Smooth muscle cell of the coronary artery (primary cell): ENCODE data around the gene OR52L1. TPM values are rescaled to one million over a fixed set of nuclear protein-coding genes. Genes with fewer than 3 reads are reported as not detected.

Source experiments
- total RNA-seq: library from RNA; depleted of rRNA; stranded (reverse); fragments of >200 nt; gene quantifications from 2 replicates; pipeline ENCODE4 v1.2.3, GENCODE V29; 2014; ENCODE audit warnings: low replicate concordance

Gene OR52L1
- total RNA-seq, result not detected in 2 replicates

DNA sequence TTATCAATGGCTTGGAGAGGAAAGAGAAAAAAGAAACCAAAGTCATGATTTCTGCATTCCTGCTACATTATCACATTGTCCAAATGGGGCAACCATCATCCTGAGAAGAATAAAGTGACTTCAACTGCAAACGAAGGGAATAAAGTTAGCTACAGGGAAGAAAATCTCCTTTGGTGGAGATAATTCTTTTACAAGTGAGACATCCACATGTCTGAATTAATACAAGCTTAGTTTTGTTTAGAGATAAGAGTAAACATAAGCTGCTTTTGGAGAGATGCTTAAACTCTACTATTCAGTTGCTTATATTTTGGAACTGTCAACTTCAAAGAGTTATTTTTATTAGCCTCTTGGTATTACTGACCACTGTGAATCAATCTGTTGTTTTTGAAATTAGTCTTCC lies at the start of gene OR52L1:
Gene OR52L1, minus strand, starts transcription at position 101 of the 400 bp plus-strand sequence. Its CDS starts 55 bp downstream, at position 46.

DNA sequence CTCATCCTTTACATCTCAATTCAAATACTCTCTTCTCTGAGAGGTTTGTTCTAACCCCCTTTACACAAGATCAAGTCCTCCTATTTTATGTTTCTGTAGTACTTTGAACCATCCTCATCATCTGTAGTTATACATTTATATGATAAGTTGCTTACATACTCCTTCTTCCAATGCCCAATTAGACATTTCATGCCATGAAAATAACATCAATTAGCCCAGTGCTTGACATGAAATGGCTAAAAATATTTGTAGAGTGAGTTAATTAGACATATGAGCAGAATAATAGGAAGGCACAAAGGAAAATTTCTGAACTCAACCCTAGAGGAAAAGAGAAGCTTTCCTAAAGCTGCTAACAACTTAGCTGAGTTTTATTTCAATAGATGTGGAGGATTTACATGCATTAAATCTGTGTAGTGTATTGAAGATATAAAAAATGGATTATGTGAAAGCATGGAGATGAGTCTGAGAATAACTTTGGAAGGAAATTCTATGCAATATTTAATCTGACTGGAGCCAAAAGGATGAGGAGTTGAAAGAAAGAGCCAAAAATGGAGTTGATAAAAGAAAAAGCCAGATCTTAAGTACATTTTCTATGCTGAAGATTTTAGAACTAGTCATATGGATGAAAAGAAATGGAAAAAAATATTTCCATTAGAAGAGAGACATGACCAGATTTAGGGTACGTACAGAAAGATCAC lies 44.1 kb upstream of the OR52L1 start, which contains the start of gene OR56A1:
Gene OR56A1, minus strand, starts transcription at position 51 of the 698 bp plus-strand sequence. CDS start 3,066 bp downstream, outside the sequence.

DNA sequence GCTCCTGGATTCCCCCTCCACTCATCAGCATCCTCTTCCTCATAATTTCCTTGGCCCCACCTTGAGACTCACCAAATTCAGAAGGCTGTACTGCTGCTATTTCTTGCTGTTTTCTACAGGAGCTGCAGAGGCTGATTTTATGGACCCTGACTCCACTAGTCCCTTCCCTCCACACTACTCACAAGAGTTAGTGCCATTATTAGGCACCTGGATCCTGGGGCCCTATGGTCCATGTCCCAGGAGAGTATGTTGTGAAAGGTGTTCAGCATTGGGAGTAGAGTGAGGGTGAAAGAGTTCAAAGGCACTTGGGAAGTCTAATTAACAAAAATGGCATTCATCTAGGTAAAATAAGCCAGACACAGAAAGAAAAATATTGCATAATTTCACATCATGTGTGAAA lies 20.1 kb upstream of the OR52L1 start, which contains the start of gene OR56A4:
Gene OR56A4, minus strand, starts transcription at position 101 of the 400 bp plus-strand sequence. CDS start 3,954 bp downstream, outside the sequence.

DNA sequence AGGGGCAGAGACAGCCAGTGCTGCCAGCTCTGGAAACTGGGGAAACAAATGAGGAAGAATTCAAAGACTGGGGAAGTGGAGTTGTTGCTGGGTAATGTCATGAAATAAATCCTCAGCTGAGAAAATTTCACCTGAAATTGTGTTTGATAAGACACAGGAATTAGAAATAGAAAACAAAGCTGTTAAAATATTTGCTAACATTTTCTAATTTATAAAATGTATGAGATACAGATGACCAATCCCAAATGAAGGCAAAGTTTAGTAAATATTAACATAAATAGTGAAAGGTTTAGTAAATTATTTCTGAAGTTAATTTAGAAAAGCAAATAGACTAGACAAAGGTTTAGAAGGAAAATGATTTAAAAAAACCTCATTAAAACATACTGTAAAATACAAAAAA lies 18.4 kb downstream of the OR52L1 start, which contains the start of gene OR56A5:
Gene OR56A5, minus strand, starts transcription at position 101 of the 400 bp plus-strand sequence. Its CDS starts 0 bp downstream, at position 101.

DNA sequence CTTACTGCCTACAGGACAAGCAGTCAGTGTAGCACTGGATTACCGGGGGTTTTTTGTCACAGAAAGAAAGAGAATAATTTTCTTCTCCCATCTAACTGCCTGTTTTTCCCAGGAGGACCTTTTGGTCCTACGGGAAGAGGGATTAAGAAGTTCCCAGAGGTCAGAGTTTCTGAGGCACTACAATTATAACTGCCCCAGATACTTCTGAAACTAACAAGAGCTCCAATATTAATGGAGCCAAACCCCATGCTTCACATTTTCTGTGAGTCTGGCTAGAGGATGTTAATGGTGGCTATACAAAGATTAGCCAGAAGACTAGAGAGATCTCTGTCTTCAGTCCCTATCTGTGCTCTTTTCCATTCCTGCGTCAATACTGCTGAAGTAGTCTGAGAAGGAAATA lies 44.8 kb downstream of the OR52L1 start, which contains the start of gene OR56A3:
Gene OR56A3, plus strand, starts transcription at position 301 of the 400 bp plus-strand sequence. CDS start 5,096 bp downstream, outside the sequence.

Other genes with a start within 250 kb of the OR52L1 start
- not detected in 2 replicates for gene OR52N4, start 232.7 kb downstream of the OR52L1 start, total RNA-seq
- not detected in 2 replicates for gene OR52N5, start 203.6 kb downstream of the OR52L1 start, total RNA-seq
- gene OR52N1, start 195.7 kb downstream of the OR52L1 start, total RNA-seq, result not detected in 2 replicates
- not detected in 2 replicates for gene OR52N2, start 178.1 kb downstream of the OR52L1 start, total RNA-seq
- not detected in 2 replicates for gene OR52E6, start 145.1 kb downstream of the OR52L1 start, total RNA-seq
- not detected in 2 replicates for gene OR52E8, start 129.3 kb downstream of the OR52L1 start, total RNA-seq
- not detected in 2 replicates for gene OR52E4, start 106.4 kb downstream of the OR52L1 start, total RNA-seq
- gene OR52E5, start 93.8 kb downstream of the OR52L1 start, total RNA-seq, result not detected in 2 replicates
- not detected in 2 replicates for gene OR56A3, start 44.7 kb downstream of the OR52L1 start, total RNA-seq
- not detected in 2 replicates for gene OR56A5, start 18.5 kb downstream of the OR52L1 start, total RNA-seq
- not detected in 2 replicates for gene OR56A4, start 20.0 kb upstream of the OR52L1 start, total RNA-seq
- gene OR56A1, start 43.8 kb upstream of the OR52L1 start, total RNA-seq, result not detected in 2 replicates
- gene OR56B4, start 120.7 kb upstream of the OR52L1 start, total RNA-seq, result not detected in 2 replicates
- not detected in 2 replicates for gene OR52B2, start 183.3 kb upstream of the OR52L1 start, total RNA-seq
- gene OR52W1, start 212.2 kb upstream of the OR52L1 start, total RNA-seq, result not detected in 2 replicates
- gene C11orf42, start 218.6 kb upstream of the OR52L1 start, total RNA-seq, result not detected in 2 replicates
- gene FHIP1B, start 247.7 kb upstream of the OR52L1 start, total RNA-seq, result 5.7 and 7.4 TPM in 2 replicates